T47D (cell line): ENCODE data around the gene CCDC87.

Source experiments
- DNase-seq, 2 experiments: peaks; one replicate each; pipeline versions ENCODE4 v3.0.0 to v3.0.0-alpha.2; 2011 to 2012; ENCODE audit warnings: low read depth in 1 of 2, low spot score in 1 of 2
- JUND ChIP-seq: IDR thresholded peaks from 2 replicates; pipeline ENCODE4 v1.6.1; 2012; ENCODE audit warnings: low read depth
- in situ Hi-C: cut with HindIII; loops from 2 replicates; pipeline ENCODE4 v1.10.0; 2016; ENCODE audit warnings: low sequenced_read_pairs, low pct_unique_long_range_greater_than_20kb

The CCDC87 gene

DNA sequence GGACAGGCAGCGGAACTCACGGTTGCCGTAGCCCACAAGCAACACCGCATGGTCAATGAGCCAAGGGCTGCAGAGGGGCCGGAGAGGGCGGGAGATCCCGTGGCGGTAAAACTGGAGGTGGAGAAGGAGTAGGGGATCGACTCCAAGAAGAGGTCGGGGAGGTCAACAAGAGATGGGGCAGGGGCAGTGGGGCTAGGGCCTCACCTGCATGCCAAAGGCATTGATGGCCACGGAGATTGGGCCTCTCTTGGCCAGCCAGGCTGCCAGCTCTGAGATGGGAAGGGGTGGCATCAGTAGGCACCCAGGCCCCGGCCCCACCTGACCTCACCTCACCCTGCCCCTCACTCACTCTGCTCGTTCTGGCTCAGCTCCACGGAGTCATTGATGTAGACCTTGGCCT, 28.3 kb downstream of the CCDC87 start:
- in situ Hi-C loops: no loop called here
- DNase-seq: no peak
- TF ChIP-seq JUND: no peak

DNA sequence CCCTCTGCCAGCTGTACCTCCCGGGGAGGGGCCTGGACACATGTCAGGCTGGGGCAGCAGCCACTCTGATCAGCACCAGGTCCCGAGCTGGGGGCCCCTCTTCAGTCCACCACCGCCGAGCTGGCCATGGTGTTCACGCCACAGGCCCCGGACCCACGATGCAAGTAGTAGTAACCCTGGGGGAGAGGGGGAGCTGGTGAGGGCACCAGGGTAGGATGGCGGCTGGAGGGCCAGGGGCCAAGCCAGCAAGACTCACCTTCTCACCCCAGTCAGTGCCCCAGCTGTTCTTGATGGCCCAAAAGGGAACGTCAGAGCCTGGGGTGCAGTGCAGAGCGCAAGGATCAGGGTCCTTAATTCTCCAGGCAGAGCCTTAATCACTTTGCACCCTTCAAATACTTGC, 29.0 kb downstream of the CCDC87 start:
- in situ Hi-C loops: no loop called here
- DNase-seq: no peak
- no peak for TF ChIP-seq JUND

DNA sequence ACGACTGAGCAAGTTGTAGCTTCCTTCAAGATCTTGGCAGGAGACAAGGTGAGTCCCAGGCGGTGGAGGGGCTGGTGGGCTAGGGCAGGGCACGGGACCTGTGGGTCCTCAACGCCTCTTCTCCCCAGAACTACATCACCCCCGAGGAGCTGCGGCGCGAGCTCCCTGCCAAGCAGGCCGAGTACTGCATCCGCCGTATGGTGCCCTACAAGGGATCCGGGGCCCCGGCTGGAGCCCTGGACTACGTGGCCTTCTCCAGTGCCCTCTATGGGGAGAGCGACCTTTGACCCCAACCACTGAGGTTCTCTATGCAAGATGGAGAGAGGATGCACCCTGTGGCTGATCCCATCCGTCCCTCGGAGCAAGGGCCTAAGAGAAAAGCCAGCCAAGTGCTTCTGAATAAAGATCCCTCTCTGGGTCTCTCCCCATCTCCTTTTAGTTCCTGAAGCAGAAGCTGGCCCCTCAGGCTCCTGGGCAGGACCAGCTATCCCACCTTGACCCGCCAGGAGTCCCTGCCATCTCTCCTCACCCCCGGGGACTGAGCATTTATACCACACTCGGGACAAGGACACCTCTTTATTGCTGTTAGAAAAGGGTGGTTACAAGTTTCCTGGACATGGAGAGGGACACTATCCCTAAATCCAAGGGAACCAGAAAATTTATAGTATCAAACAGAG, 29.8 kb downstream of the CCDC87 start:
- no peak for DNase-seq
- TF ChIP-seq JUND: no peak
- in situ Hi-C loops: no loop called here

DNA sequence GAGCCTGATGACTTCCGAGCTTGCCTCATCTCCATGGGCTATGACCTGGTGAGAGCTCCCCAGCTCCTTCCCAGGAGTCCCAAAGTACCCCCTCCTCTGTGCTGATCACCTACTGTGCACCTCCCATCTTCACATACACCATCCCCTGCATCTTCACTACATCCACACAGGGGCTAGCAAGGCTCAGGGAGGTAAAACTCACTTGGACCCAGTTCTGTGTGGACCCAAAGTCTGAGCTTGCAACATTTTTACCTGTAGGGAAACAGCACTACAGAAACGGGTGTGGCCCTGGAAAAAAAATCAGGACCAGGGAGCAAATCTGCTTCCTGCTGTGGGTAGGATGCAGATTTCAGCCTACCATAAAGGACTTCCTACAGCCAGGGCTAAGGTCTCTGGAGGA, 30.6 kb downstream of the CCDC87 start:
- in situ Hi-C loops: no loop called here
- DNase-seq: no peak
- TF ChIP-seq JUND: no peak

DNA sequence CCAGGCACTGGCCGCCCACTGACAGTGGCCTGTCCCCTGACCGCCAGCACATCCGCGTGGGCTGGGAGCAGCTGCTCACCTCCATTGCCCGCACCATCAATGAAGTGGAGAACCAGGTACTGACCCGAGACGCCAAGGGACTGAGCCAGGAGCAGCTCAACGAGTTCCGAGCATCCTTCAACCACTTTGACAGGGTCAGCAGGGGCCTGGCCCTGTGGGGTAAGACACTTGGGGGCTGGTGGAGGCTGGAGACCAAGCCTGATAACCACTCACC, 31.0 kb downstream of the CCDC87 start:
- no peak for TF ChIP-seq JUND
- DNase-seq: no peak
- in situ Hi-C loops: no loop called here

DNA sequence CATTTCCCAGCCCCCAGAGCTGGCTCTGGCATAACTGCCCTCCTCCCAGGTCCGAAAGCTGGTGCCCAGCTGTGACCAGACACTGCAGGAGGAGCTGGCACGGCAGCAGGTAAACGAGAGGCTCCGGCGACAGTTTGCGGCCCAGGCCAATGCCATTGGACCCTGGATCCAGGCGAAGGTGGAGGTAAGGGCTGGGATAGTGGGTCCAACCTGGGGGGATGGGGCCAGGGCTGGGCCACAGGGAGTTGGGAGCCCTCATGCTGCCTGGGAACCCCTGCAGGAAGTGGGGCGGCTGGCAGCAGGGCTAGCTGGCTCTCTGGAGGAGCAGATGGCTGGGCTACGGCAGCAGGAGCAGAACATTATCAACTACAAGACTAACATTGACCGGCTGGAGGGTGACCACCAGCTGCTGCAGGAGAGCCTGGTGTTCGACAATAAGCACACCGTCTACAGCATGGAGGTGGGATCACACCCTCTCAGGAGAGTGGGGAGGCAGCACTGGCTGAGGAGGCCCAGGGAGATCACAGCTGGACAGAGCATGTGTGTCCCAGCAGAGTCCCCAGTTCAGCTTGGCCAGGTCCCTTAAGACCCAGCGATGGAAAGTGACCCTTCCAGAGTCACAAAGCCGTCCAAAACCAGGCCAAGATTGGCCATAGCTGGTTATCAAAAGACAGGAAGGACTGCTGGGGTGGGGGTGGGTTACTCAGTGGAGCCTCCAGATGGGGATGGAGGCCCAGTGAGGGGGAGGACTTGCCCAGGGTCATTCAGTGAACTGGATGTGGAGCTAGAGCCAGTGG, 31.5 kb downstream of the CCDC87 start:
- in situ Hi-C loops: no loop called here
- TF ChIP-seq JUND: no peak
- no peak for DNase-seq

DNA sequence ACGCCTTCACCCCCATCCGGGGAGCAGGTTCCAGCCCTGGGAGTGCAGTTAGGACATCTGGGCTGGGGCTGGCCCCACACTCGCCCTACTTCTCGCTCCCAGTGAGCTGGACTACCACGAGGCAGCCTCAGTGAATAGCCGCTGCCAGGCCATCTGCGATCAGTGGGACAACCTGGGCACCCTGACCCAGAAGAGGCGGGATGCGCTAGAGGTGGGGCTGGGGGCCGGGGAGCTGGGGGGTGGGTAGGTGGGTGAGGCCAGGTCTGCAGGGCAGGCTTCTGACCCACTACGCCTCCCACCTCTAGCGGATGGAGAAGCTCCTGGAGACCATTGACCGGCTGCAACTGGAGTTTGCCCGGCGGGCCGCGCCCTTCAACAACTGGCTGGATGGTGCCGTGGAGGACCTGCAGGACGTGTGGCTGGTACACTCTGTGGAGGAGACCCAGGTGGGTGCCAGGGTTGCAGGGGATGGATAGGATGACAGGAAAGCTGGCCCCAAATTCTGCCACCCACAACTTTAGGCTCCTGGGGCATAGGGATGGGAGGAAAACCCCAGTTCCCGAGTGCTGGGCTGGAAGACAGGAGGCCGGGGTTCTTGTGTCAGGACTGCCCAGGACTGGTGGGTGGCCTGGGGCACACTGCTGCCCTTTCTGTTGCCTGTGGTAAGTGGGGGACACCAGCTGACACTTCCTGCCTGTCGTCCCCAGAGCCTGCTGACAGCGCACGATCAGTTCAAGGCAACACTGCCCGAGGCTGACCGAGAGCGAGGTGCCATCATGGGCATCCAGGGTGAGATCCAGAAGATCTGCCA, 32.8 kb downstream of the CCDC87 start:
- DNase-seq: no peak
- in situ Hi-C loops: no loop called here
- TF ChIP-seq JUND: no peak

DNA sequence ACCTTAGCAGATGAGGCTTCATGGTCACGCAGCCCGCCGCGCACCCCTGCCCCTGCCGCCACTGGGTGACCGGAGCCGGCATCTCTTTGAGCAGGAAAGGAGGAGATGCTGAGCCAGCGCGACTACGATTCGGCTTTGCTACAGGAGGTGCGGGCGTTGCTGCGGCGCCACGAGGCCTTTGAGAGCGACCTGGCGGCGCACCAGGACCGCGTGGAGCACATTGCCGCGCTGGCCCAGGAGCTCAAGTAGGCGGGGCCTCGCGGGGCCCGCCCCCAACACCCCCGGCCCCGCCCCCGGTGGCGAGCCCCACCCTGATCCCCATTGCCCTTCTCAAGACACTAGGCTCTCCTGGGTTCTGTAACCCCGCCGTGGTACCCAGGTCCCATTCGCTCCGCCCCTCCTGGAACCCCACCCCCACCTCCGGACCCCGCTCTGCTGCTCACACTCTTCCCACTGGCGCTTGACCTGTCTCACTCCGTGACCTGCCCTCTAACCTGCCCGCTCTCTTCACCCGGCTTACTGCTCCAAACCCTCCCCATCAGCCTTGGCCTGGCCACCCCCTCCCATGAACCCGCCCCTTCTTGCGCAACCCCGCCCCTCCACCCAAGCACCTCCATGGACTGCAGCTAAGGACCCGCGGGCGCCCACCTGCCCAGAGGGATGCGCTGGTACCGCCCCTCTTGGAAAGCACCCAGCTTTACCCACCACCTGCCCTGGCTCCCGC, 33.6 kb downstream of the CCDC87 start:
- in situ Hi-C loops: no loop called here
- DNase-seq: no peak
- TF ChIP-seq JUND: no peak

DNA sequence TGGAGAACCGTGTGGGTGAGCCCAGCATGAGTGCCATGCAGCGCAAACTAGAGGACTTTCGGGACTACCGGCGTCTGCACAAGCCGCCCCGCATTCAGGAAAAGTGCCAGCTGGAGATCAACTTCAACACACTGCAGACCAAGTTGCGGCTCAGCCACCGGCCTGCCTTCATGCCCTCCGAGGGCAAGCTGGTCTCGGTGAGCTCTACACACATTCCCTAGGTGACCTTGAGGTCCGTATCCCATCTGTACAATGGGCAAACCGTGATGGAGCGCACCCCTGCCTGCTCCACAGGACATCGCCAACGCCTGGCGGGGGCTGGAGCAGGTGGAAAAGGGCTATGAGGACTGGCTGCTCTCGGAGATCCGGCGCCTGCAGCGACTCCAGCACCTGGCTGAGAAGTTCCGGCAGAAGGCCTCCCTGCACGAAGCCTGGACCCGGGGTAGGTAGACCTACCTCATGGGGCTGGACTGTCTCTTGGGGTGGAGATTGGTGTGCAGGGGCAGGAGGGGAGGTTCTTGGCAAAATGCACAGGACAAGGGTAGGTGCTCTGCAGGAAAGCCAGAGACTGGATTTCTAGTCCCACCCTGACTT, 35.0 kb downstream of the CCDC87 start:
- no peak for TF ChIP-seq JUND
- DNase-seq: no peak
- in situ Hi-C loops: no loop called here

DNA sequence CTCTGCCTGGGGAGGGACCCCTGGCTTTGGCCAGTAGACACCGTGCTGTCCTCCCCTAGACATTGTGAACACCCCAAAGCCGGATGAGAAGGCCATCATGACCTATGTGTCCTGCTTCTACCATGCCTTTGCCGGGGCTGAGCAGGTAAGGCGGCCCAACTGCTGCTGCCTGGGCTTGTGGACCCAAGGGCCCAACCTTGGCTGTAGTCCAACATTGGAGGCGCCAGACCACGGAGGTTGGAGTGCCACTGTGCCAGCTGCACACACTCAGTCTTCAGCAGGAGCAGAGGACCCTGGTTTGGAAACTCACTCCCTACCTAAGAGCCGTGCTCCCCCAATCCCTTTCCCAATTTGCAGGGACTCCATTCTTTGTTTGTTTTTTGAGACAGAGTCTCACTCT, 36.8 kb downstream of the CCDC87 start:
- TF ChIP-seq JUND: no peak
- in situ Hi-C loops: no loop called here
- DNase-seq: no peak

DNA sequence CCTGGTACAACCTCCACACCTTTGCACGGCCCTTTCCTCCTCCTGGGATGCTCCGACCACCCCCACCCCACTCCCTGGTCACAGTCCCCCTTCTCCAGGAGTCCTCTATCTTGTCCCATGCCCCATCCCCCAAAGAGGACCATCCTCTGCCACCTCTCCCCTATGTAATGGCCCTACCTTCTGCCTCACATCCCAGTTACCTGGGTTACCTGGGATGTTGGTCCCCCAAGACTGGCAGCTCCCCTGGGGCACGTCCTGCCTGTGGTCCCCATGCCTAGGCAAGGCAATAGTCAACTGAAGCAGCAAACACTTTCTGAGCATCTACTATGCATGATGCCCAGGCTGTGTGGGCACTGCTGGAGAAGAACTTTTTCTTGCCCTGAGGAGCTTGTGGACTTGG, 37.4 kb downstream of the CCDC87 start:
- no peak for DNase-seq
- no peak for TF ChIP-seq JUND
- in situ Hi-C loops: no loop called here

DNA sequence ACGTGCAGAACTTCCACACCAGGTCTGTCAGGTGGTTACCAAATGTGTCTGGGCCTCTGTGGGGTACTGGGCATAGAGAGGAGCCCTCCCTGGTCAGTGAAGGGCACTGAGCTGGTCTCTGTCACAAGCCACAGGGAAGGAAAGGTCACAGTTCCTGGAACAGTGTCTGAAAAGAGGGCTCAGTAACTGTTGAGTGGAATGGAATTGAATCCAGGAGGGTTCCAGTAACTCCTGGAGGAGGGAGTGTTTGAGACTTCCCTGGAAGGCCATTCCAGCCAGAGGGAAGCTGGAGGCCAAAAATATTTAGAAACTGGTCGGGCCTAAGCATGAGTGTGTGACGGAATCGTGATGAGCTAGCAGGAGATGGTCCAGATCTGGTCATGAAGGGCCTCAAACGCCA, 38.3 kb downstream of the CCDC87 start:
- no peak for TF ChIP-seq JUND
- no peak for DNase-seq
- in situ Hi-C loops: no loop called here
